AG04450 (cell line): Measurements from ENCODE around the gene TXNDC15. TPM values are rescaled to one million over a fixed set of nuclear protein-coding genes. Genes with fewer than 3 reads are reported as not detected.
"Not testable (repeated sequence)": the region's sequence is repeated elsewhere in the genome, so short reads cannot be mapped to it uniquely, and the experiment has no call there.

Experiments used
- CTCF ChIA-PET: fragments of 300-600, 350-600 bp; formaldehyde crosslinking; extraction: SDS; loops from one replicate; lab custom pipeline; 2022; ENCODE audit warnings: antibody characterized with exemption, inconsistent platforms; lab: Charles Lee
- POLR2A ChIA-PET: fragments of 350-600 bp; formaldehyde crosslinking; extraction: SDS; loops from one replicate; lab custom pipeline; 2021; ENCODE audit warnings: antibody characterized with exemption, inconsistent platforms; lab: Yijun Ruan, JAX
- DNase-seq: peaks from one replicate; pipeline ENCODE4 v3.0.0-alpha.2; 2011; ENCODE audit warnings: low read depth, low spot score
- H3K27ac ChIP-seq: one replicate; pipeline ENCODE4 v1.5.1; 2012; ENCODE audit warnings: low read depth, low read length, control low read depth
- H3K27me3 ChIP-seq: one replicate; pipeline ENCODE4 v1.6.0; 2012; ENCODE audit warnings: low read length; ENCODE audit not compliant: control insufficient read depth, insufficient read depth
- H3K4me3 ChIP-seq: 2 replicates; pipeline ENCODE4 v1.5.1; 2011; ENCODE audit warnings: mild to moderate bottlenecking, low read depth, low read length, control low read depth
- H3K9me3 ChIP-seq: 2 replicates; pipeline ENCODE4 v1.5.1; 2012; ENCODE audit warnings: low read length; ENCODE audit not compliant: control insufficient read depth, insufficient read depth
- polyA plus RNA-seq: library from polyadenylated mRNA; depleted of rRNA; stranded (reverse); fragments of >200 nt; gene quantifications from 2 replicates; pipeline ENCODE4 v1.2.3, GENCODE V29; 2011
- TF ChIP-seq, protein P1 (sequence below): IDR thresholded peaks from 2 replicates; pipeline ENCODE4 v1.5.1; 2011; ENCODE audit warnings: low read depth, low read length, control low read depth, inconsistent platforms

Gene TXNDC15
- polyA plus RNA-seq, 1 experiment = 109 TPM

DNA sequence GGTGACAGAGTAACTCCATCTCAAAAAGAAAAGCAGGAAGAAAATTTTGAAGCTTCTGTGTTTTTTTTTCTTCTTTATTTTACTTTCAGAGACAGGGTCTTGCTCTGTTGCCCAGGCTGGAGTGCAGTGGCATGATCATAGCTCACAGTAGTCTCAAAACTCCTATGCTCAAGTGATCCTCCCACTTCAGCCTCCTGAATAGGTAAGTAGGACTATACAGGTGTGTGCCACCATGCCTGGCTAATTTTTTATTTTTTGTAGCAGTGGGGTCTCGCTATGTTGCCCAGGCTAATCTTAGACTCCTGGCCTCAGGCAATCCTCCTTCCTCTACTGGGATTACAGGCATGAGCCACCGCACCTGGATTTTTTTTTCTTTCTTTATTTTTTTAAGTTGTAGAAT lies 38.5 kb upstream of the TXNDC15 start:
- DNase-seq = no peak
- no peaks in the 10 kb centered on the region for H3K27me3 ChIP-seq
- POLR2A ChIA-PET = interaction anchor here (0.6 to 4.2 kb wide), 2 partner anchors 10 to 34 kb away, joined by 4 to 34 read pairs; partner anchors contain the start of gene C5orf24
- H3K27ac ChIP-seq = no peak overlapping the region
- H3K4me3 ChIP-seq = no peak overlapping the region
- H3K9me3 ChIP-seq = no peaks in the 10 kb centered on the region; the same call in 1 of the 2 replicates
- CTCF ChIA-PET = interaction anchor here (0.7 kb wide), 1 partner anchor 49 kb away, joined by 3 read pairs; no protein-coding TSS in a partner anchor
- TF ChIP-seq, protein P1, sequence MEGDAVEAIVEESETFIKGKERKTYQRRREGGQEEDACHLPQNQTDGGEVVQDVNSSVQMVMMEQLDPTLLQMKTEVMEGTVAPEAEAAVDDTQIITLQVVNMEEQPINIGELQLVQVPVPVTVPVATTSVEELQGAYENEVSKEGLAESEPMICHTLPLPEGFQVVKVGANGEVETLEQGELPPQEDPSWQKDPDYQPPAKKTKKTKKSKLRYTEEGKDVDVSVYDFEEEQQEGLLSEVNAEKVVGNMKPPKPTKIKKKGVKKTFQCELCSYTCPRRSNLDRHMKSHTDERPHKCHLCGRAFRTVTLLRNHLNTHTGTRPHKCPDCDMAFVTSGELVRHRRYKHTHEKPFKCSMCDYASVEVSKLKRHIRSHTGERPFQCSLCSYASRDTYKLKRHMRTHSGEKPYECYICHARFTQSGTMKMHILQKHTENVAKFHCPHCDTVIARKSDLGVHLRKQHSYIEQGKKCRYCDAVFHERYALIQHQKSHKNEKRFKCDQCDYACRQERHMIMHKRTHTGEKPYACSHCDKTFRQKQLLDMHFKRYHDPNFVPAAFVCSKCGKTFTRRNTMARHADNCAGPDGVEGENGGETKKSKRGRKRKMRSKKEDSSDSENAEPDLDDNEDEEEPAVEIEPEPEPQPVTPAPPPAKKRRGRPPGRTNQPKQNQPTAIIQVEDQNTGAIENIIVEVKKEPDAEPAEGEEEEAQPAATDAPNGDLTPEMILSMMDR = no peak

DNA sequence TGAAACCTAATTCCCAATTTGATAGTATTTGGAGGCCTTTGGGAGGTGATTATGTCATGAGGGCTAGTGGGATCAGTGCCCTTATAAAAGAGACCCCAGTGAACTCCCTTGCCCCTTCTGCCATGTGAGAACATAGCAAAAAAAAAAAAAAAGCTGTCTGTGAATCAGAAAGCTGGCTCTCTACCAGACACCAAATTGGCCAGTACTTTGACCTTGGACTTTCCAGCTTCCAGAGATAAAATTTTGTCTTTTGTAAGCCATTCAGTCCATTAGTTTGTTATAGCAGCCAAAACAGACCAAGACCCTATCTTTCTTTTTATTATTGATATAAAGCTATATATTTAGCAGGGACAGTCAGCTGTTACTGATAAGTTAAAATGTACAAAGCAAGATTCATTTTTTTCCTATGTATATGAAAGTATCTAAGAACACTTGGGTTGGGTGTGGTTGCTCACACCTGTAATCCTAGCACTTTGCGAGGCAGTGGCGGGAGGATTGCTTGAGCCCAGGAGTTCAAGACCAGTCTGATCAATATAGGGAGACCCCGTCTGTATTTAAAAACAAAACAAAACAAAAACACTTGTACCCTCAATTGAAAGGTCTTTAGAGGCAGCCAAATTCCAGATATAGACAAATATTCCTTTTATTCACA lies 36.5 kb upstream of the TXNDC15 start:
- H3K9me3 ChIP-seq = no peaks in the 10 kb centered on the region; the same call in 1 of the 2 replicates
- DNase-seq = no peak
- ChIA-PET CTCF (interaction anchor here (0.6 to 0.7 kb wide), 3 partner anchors 11 to 141 kb away, joined by 3 to 7 read pairs (median 4); no protein-coding TSS in a partner anchor), POLR2A (no interaction called here)
- no peak overlapping the region for H3K4me3 ChIP-seq
- no peaks in the 10 kb centered on the region for H3K27me3 ChIP-seq
- H3K27ac ChIP-seq = no peak overlapping the region
- TF ChIP-seq, protein P1 = no peak

DNA sequence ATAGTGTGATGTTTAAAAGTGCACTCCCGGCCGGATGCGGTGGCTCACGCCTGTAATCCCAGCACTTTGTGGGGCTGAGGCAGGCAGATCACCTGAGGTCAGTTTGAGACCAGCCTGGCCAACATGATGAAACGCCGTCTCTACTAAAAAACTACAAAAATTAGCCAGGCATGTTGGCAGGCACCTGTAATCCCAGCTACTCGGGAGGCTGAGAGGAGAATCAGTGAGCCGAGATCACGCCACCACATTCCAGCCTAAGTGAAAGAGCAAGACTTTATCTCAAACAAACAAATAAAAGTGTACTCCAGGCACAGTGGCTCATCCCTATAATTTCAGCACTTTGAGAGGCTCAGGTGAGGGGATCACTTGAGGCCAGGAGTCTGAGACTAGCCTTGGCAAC lies 35.8 kb upstream of the TXNDC15 start:
- DNase-seq, H3K9me3 ChIP-seq, H3K4me3 ChIP-seq, H3K27me3 ChIP-seq, CTCF ChIA-PET, H3K27ac ChIP-seq, POLR2A ChIA-PET: not testable (repeated sequence)

DNA sequence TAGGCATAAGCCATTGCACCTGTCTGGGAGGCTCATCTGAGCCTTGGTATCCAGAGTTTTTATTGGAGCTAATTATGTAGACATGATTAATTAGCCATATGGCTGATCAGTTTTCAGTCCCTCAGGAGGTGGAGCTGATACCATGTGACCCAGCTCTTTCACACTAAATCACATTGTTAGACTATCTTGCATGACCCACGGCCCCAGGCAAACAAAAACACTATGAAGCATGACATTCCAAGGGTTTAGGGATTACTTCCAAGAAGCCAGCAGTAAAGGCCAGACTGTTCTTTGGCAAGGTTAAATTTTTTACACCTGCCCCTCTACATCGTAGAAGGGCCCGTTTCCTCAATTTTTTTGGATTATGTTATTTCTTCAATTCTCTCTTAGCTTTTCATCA lies 33.4 kb upstream of the TXNDC15 start:
- Histone ChIP-seq H3K4me3 (no peak overlapping the region), H3K27me3 (no peaks in the 10 kb centered on the region), H3K9me3 (no peaks in the 10 kb centered on the region; the same call in 1 of the 2 replicates), H3K27ac (no peak overlapping the region)
- ChIA-PET CTCF (interaction anchor here (0.5 kb wide), 1 partner anchor 79 kb away, joined by 3 read pairs; no protein-coding TSS in a partner anchor), POLR2A (interaction anchor here (0.8 kb wide), 1 partner anchor 83 kb away, joined by 3 read pairs; the partner anchor contains the start of gene DDX46)
- TF ChIP-seq, protein P1 = no peak
- no peak for DNase-seq

- CTCF ChIA-PET = no interaction called here
- Histone ChIP-seq H3K4me3 (no peak overlapping the region), H3K9me3 (peaks cover 3% of the 10 kb centered on the region), H3K27ac (no peak overlapping the region), H3K27me3 (no peaks in the 10 kb centered on the region)
- no peak for DNase-seq
- TF ChIP-seq, protein P1 = no peak
- POLR2A ChIA-PET = no interaction called here
These were observed 29.9 kb upstream of the TXNDC15 start for GRCh38 chr5:134844252-134844651.
